Tibial nerve (tissue), 4 donors: ENCODE measurements around the gene SMAD3.

Source experiments
- EP300 ChIP-seq, 2 donors: sonication (generic); formaldehyde crosslinking; IDR thresholded peaks; one replicate each; pipeline ENCODE4 v1.6.1; 2017; ENCODE audit warnings: antibody characterized with exemption in 2 of 2, mild to moderate bottlenecking in 1 of 2
- POLR2A ChIP-seq, 2 donors: fragments of 450-650 bp; IDR thresholded peaks; one replicate each; pipeline ENCODE4 v1.6.1; 2017; ENCODE audit warnings: antibody characterized with exemption in 2 of 2, mild to moderate bottlenecking in 2 of 2, moderate library complexity in 2 of 2
- TF ChIP-seq, protein P1 (sequence below), 5 experiments: fragments of 200-600 bp in 3 of 5; fragments of 450-650 bp in 2 of 5; sonication (generic) in 3 of 5; IDR thresholded peaks; one replicate each; pipeline ENCODE4 v1.5.1; 2016 to 2019; ENCODE audit warnings: antibody characterized with exemption in 5 of 5, mild to moderate bottlenecking in 3 of 5, moderate library complexity in 2 of 5

DNA sequence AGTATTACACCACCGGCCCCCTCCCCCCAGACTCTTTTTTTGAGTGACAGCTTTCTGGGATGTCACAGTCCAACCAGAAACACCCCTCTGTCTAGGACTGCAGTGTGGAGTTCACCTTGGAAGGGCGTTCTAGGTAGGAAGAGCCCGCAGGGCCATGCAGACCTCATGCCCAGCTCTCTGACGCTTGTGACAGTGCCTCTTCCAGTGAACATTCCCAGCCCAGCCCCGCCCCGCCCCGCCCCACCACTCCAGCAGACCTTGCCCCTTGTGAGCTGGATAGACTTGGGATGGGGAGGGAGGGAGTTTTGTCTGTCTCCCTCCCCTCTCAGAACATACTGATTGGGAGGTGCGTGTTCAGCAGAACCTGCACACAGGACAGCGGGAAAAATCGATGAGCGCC is 125.4 kb downstream of the SMAD3 start:
- TF ChIP-seq, protein P1, sequence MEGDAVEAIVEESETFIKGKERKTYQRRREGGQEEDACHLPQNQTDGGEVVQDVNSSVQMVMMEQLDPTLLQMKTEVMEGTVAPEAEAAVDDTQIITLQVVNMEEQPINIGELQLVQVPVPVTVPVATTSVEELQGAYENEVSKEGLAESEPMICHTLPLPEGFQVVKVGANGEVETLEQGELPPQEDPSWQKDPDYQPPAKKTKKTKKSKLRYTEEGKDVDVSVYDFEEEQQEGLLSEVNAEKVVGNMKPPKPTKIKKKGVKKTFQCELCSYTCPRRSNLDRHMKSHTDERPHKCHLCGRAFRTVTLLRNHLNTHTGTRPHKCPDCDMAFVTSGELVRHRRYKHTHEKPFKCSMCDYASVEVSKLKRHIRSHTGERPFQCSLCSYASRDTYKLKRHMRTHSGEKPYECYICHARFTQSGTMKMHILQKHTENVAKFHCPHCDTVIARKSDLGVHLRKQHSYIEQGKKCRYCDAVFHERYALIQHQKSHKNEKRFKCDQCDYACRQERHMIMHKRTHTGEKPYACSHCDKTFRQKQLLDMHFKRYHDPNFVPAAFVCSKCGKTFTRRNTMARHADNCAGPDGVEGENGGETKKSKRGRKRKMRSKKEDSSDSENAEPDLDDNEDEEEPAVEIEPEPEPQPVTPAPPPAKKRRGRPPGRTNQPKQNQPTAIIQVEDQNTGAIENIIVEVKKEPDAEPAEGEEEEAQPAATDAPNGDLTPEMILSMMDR (IDR thresholded peaks at IDR 0.05), result no peak
- no peak for TF ChIP-seq POLR2A (IDR thresholded peaks at IDR 0.05)
- TF ChIP-seq EP300 (IDR thresholded peaks at IDR 0.05), result no peak
